HCT116 (cell line): ENCODE measurements around the gene HOXA13. TPM values are rescaled to one million over a fixed set of nuclear protein-coding genes. Genes with fewer than 3 reads are reported as not detected.
A peak's percentile ranks its signal among the peaks of the same experiment; 100 is the strongest.

Source experiments
- ATAC-seq: fragments of 200-7000 bp; cut with Tn5 transposase; 2 replicates; pipeline ENCODE4 v1.9.1; 2020; ENCODE audit warnings: mild to moderate bottlenecking, moderate library complexity
- BruUV-seq: library from RNA; stranded (reverse); fragments of 400-500 nt; replicated peaks from 2 replicates; lab custom pipeline; 2021; lab: Mats Ljungman, UMichigan
- CTCF ChIA-PET: fragments of 300-600 bp; sonication (Branson Sonifier 250); formaldehyde crosslinking; loops from one replicate; lab custom pipeline; 2021; ENCODE audit warnings: antibody characterized with exemption; lab: Charles Lee
- POLR2A ChIA-PET: fragments of 300-600, 350-600 bp; sonication (Branson Sonifier 250); formaldehyde crosslinking; loops from one replicate; lab custom pipeline; 2021; ENCODE audit warnings: antibody characterized with exemption; lab: Charles Lee
- RAD21 ChIA-PET, 2 experiments: fragments of 300-600 bp; sonication (Branson Sonifier 250); formaldehyde crosslinking; loops; one replicate each; lab custom pipeline; 2023; ENCODE audit warnings: low total read pairs in 2 of 2; ENCODE audit not compliant: uncharacterized antibody in 2 of 2, unreplicated experiment in 2 of 2, low non-redundant PET in 1 of 2; lab: Charles Lee
- DNase-seq: peaks from one replicate; pipeline ENCODE4 v3.0.0-alpha.2; 2010; ENCODE audit warnings: low read depth, low spot score
- H2AFZ ChIP-seq: fragments of 200-600 bp; shearing (Covaris generic), sonication (generic); 2 replicates; pipeline ENCODE4 v1.6.1; 2017; ENCODE audit warnings: low read depth, mixed run types, mixed read lengths, antibody characterized with exemption, low read length; ENCODE audit not compliant: poor library complexity, severe bottlenecking
- H3K27ac ChIP-seq: 2 replicates; pipeline ENCODE4 v1.5.1; 2012; ENCODE audit warnings: low read depth, low read length
- H3K27me3 ChIP-seq: fragments of 200-600 bp; sonication (generic); 2 replicates; pipeline ENCODE4 v1.6.1; 2016; ENCODE audit warnings: mixed run types, low read length, mixed read lengths; ENCODE audit not compliant: insufficient read depth
- H3K36me3 ChIP-seq, 2 experiments: fragments of 200-500 bp in 1 of 2; fragments of 200-600 bp in 1 of 2; sonication (Bioruptor generic) in 1 of 2; sonication (generic) in 1 of 2; 2 replicates each; pipeline versions ENCODE4 v1.5.1 to v1.6.1; 2014 to 2016; ENCODE audit warnings: low read length in 2 of 2, inconsistent platforms in 1 of 2, mixed read lengths in 1 of 2, mixed run types in 1 of 2; ENCODE audit not compliant: insufficient read depth in 2 of 2, control insufficient read depth in 1 of 2
- H3K4me1 ChIP-seq, 2 experiments: fragments of 200-600 bp in 1 of 2; sonication (generic) in 1 of 2; 2 replicates each; pipeline versions ENCODE4 v1.5.1 to v1.6.1; 2012 to 2017; ENCODE audit warnings: low read length in 2 of 2, inconsistent platforms in 1 of 2, mild to moderate bottlenecking in 1 of 2, mixed read lengths in 1 of 2, mixed run types in 1 of 2, moderate library complexity in 1 of 2; ENCODE audit not compliant: insufficient read depth in 2 of 2, control insufficient read depth in 1 of 2
- H3K4me2 ChIP-seq: fragments of 200-600 bp; sonication (generic); 2 replicates; pipeline ENCODE4 v1.6.1; 2017; ENCODE audit warnings: mixed run types, low read length, mixed read lengths
- H3K4me3 ChIP-seq, 2 experiments: fragments of 200-600 bp in 1 of 2; sonication (generic) in 1 of 2; replicated peaks in 1 of 2; 2 replicates each; pipeline ENCODE4 v1.5.1; 2011 to 2016; ENCODE audit warnings: low read length in 2 of 2, control low read depth in 1 of 2, low read depth in 1 of 2, mild to moderate bottlenecking in 1 of 2, mixed read lengths in 1 of 2, mixed run types in 1 of 2
- H3K79me2 ChIP-seq: fragments of 200-600 bp; sonication (generic); 2 replicates; pipeline ENCODE4 v1.6.1; 2017; ENCODE audit warnings: mild to moderate bottlenecking, mixed run types, low read length, moderate library complexity, mixed read lengths; ENCODE audit not compliant: insufficient read depth
- H3K9ac ChIP-seq: fragments of 200-600 bp; sonication (generic); 2 replicates; pipeline ENCODE4 v1.6.1; 2016; ENCODE audit warnings: low read length, mixed read lengths
- H3K9me2 ChIP-seq: fragments of 200-600 bp; sonication (generic), shearing (Covaris generic); 2 replicates; pipeline ENCODE4 v1.6.1; 2017; ENCODE audit warnings: mixed run types, mild to moderate bottlenecking, moderate library complexity; ENCODE audit not compliant: insufficient read depth
- H3K9me3 ChIP-seq, 2 experiments: fragments of 200-500 bp in 1 of 2; fragments of 200-600 bp in 1 of 2; sonication (Bioruptor generic) in 1 of 2; sonication (generic) in 1 of 2; 2 replicates each; pipeline ENCODE4 v1.6.1; 2014 to 2017; ENCODE audit warnings: low read length in 2 of 2, mixed read lengths in 2 of 2, inconsistent platforms in 1 of 2, low read depth in 1 of 2, mild to moderate bottlenecking in 1 of 2, mixed run types in 1 of 2, moderate library complexity in 1 of 2; ENCODE audit not compliant: control insufficient read depth in 1 of 2, insufficient read depth in 1 of 2
- H4K20me1 ChIP-seq: fragments of 200-600 bp; sonication (generic), shearing (Covaris generic); 2 replicates; pipeline ENCODE4 v1.6.1; 2017; ENCODE audit warnings: mixed run types, mild to moderate bottlenecking, moderate library complexity; ENCODE audit not compliant: insufficient read depth
- ELF1 ChIP-seq: IDR thresholded peaks from 2 replicates; pipeline ENCODE4 v1.6.1; 2012; ENCODE audit warnings: low read depth, borderline replicate concordance
- FOSL1 ChIP-seq: IDR thresholded peaks from 2 replicates; pipeline ENCODE4 v1.6.1; 2012; ENCODE audit warnings: low read depth
- JUND ChIP-seq: IDR thresholded peaks from 2 replicates; pipeline ENCODE4 v1.6.1; 2012
- POLR2AphosphoS5 ChIP-seq: IDR thresholded peaks from 2 replicates; pipeline ENCODE4 v1.6.1; 2011; ENCODE audit warnings: mild to moderate bottlenecking, low read depth, low read length, moderate library complexity
- SP1 ChIP-seq: IDR thresholded peaks from 2 replicates; pipeline ENCODE4 v1.6.1; 2012; ENCODE audit warnings: low read depth
- TCF7L2 ChIP-seq: IDR thresholded peaks from 2 replicates; pipeline ENCODE4 v1.7.0; 2011; ENCODE audit warnings: borderline replicate concordance, inconsistent platforms; ENCODE audit not compliant: insufficient read depth, insufficient read length; ENCODE audit errors: extremely low read depth
- ZFX ChIP-seq: fragments of 450-650 bp; IDR thresholded peaks from 2 replicates; pipeline ENCODE4 v1.6.1; 2017
- intact Hi-C: fragments of 100-400 bp; cut with micrococcal nuclease; formaldehyde crosslinking; loops from 2 replicates; pipeline ENCODE4 v1.10.0; 2022
- total RNA-seq: library from RNA; stranded (reverse); gene quantifications from one replicate; pipeline ENCODE4 v1.2.1, GENCODE V29; 2021; ENCODE audit not compliant: unreplicated experiment
- TF ChIP-seq, protein P1 (sequence below): IDR thresholded peaks from 2 replicates; pipeline ENCODE4 v1.6.1; 2012
- TF ChIP-seq, protein P2 (sequence below), 3 experiments: fragments of 200-600 bp in 1 of 3; sonication (generic) in 1 of 3; IDR thresholded peaks in 2 of 3; conservative IDR thresholded peaks in 1 of 3; 2 replicates each; pipeline ENCODE4 v1.5.1; 2012 to 2017; ENCODE audit warnings: low read depth in 2 of 3, low read length in 2 of 3, antibody characterized with exemption in 1 of 3, borderline replicate concordance in 1 of 3, control low read depth in 1 of 3, mild to moderate bottlenecking in 1 of 3, mixed read lengths in 1 of 3, mixed run types in 1 of 3, moderate library complexity in 1 of 3; ENCODE audit not compliant: insufficient read depth in 1 of 3

The HOXA13 gene
- total RNA-seq, 1 experiment from 2014 or later = 3.6 TPM

DNA sequence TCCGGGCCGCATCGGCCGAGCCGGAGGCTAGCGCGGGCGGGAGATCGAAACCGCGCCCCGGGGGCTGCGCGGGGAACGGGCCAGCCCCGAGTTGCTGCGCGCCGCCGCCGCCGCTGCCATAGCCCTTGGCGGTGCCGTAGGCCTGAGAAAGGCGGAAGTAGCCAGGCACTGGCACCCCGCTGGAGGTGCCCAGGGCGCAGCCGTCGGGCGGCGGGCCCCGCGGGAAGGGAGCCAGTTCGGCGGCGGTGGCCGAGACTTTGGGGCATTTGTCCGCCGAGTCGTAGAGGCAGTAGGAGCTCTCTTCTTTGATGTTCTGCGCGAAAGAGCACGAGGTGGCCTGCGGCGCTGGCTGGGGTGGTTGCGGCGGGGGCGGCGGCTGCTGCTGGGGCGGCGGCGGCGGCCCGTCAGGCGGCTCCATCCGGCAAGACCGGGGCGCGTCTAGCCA lies 26.4 kb downstream of the HOXA13 start:
- ATAC-seq (peak; percentile 24), DNase-seq (no peak)
- ChIA-PET POLR2A (interaction anchor here (2.2 kb wide), 1 partner anchor 11 kb away, joined by 7 read pairs; the partner anchor contains the start of gene HOXA11), CTCF (interaction anchor here (0.9 kb wide), 2 partner anchors 12 to 760 kb away, joined by 3 read pairs; no protein-coding TSS in a partner anchor), RAD21 (interaction anchor here in 1 of 2 experiments (1.1 kb wide), 1 partner anchor 58 kb away, joined by 3 read pairs; no protein-coding TSS in a partner anchor)
- no peaks in the 10 kb centered on the region for H4K20me1 ChIP-seq
- no peaks in the 10 kb centered on the region for H3K36me3 ChIP-seq
- peak overlapping the region; percentile 66 to 77 for H3K4me3 ChIP-seq
- H3K79me2 ChIP-seq = peaks cover 63% of the 10 kb centered on the region
- peak overlapping the region; percentile 97 for H3K4me2 ChIP-seq
- BruUV-seq = no TSS peak
- H2AFZ ChIP-seq = no peak overlapping the region
- peak overlapping the region; percentile 89 for H3K9ac ChIP-seq
- no peaks in the 10 kb centered on the region for H3K9me2 ChIP-seq
- TF ChIP-seq TCF7L2 (peak; percentile 75), FOSL1 (no peak), ELF1 (no peak), SP1 (no peak), POLR2AphosphoS5 (0 out of 2 replicates have a peak, but pooled peaks have one; percentile 58), JUND (no peak), ZFX (peak; percentile 94)
- TF ChIP-seq, protein P1, sequence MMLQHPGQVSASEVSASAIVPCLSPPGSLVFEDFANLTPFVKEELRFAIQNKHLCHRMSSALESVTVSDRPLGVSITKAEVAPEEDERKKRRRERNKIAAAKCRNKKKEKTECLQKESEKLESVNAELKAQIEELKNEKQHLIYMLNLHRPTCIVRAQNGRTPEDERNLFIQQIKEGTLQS = no peak
- TF ChIP-seq, protein P2, sequence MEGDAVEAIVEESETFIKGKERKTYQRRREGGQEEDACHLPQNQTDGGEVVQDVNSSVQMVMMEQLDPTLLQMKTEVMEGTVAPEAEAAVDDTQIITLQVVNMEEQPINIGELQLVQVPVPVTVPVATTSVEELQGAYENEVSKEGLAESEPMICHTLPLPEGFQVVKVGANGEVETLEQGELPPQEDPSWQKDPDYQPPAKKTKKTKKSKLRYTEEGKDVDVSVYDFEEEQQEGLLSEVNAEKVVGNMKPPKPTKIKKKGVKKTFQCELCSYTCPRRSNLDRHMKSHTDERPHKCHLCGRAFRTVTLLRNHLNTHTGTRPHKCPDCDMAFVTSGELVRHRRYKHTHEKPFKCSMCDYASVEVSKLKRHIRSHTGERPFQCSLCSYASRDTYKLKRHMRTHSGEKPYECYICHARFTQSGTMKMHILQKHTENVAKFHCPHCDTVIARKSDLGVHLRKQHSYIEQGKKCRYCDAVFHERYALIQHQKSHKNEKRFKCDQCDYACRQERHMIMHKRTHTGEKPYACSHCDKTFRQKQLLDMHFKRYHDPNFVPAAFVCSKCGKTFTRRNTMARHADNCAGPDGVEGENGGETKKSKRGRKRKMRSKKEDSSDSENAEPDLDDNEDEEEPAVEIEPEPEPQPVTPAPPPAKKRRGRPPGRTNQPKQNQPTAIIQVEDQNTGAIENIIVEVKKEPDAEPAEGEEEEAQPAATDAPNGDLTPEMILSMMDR (IDR thresholded peaks at IDR 0.05 in 2 of 3, conservative IDR thresholded peaks at IDR 0.05 in 1 of 3; ENCODE audit: borderline replicate concordance in 1 of 3, insufficient read depth in 1 of 3, low read depth in 2 of 3, low read length in 2 of 3) = no peak
- H3K27me3 ChIP-seq = no peaks in the 10 kb centered on the region
- peak overlapping the region; percentile 91 for H3K27ac ChIP-seq
- intact Hi-C loops = no loop called here
- no peaks in the 10 kb centered on the region for H3K9me3 ChIP-seq
- H3K4me1 ChIP-seq = peaks cover 29 to 51% of the 10 kb centered on the region in 2 experiments
